GM12891 (cell line): ENCODE results near the gene SMYD3.

ENCODE experiments used
- PAX5 ChIP-seq: IDR thresholded peaks from 2 replicates; pipeline ENCODE4 v1.6.1; 2011; ENCODE audit warnings: low read length, moderate library complexity, mild to moderate bottlenecking; ENCODE audit not compliant: insufficient read depth, severe bottlenecking
- POLR2A ChIP-seq: IDR thresholded peaks from 2 replicates; pipeline ENCODE4 v1.6.1; 2011; ENCODE audit warnings: low read depth, low read length, control low read depth
- POLR2AphosphoS5 ChIP-seq: IDR thresholded peaks from 2 replicates; pipeline ENCODE4 v1.6.1; 2011; ENCODE audit warnings: low read depth, low read length, control low read depth
- POU2F2 ChIP-seq: IDR thresholded peaks from 2 replicates; pipeline ENCODE4 v1.6.1; 2011; ENCODE audit warnings: low read depth, mild to moderate bottlenecking, control low read depth, low read length, moderate library complexity
- SPI1 ChIP-seq: IDR thresholded peaks from 2 replicates; pipeline ENCODE4 v1.6.1; 2011; ENCODE audit warnings: low read depth, low read length, control low read depth
- TAF1 ChIP-seq: IDR thresholded peaks from 2 replicates; pipeline ENCODE4 v1.6.1; 2011; ENCODE audit warnings: low read depth, low read length, control low read depth

DNA sequence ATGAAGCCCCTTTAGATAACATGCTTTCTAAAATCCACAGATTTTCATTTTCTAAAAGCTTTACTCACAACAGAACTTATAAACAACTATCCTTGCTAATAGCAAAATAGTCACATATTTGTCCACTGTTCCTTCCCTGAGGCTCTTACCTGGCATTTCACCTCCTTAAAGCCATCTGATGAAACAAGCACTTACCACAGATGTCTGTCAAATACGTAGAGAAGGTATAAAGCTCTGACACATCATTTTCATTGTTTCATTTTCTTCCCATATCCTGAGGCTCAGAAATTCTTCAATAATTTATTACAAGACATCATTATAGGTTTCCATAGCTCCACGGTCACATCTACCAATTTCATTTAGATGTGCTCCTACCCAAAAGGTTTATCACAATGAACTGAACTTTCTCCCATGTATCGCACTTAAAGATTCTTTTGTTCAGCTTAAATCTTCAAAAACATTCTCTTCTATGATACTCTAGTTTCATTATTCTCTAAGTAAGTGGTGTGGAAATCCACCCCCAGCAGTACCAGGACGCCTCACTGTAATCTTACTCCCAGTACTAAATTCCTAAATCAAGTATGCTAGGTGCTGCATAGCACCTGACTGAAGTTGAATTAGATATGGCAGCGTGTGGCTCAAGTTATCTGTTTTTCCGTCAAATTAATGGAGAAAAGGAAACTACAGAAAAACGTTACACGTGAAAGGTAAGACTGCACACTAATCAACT lies 569.6 kb downstream of the SMYD3 start:
- TF ChIP-seq POLR2AphosphoS5 (no peak), TAF1 (no peak), POLR2A (no peak), POU2F2 (no peak), SPI1 (no peak), PAX5 (no peak)
